ENCODE results near the gene PPP6R2.

- TF ChIP-seq CTCF (IDR thresholded peaks at IDR 0.05; ENCODE audit: poor library complexity, severe bottlenecking) (no peak), EZH2 (IDR thresholded peaks at IDR 0.05; ENCODE audit: borderline replicate concordance, insufficient read depth, low read length, poor library complexity, severe bottlenecking) (no peak), POLR2AphosphoS5 (IDR thresholded peaks at IDR 0.05) (no peak), EP300 (conservative IDR thresholded peaks at IDR 0.05; ENCODE audit: poor library complexity, severe bottlenecking) (no peak), MXI1 (conservative IDR thresholded peaks at IDR 0.05; ENCODE audit: poor library complexity, severe bottlenecking) (no peak), TAF1 (IDR thresholded peaks at IDR 0.05; ENCODE audit: low read depth) (no peak)
Measured at GRCh38 chr22:50317178-50317577, 25.9 kb upstream of the PPP6R2 start.

Data from neural cell (in vitro differentiated cells).